Mesenteric fat pad (tissue), 1 donor: ENCODE data around the gene SACS. TPM values are rescaled to one million over a fixed set of nuclear protein-coding genes. Genes with fewer than 3 reads are reported as not detected.

Experiments
- DNase-seq: peaks from one replicate; pipeline ENCODE4 v3.0.0-alpha.2; 2020; ENCODE audit warnings: low spot score
- total RNA-seq: library from RNA; stranded (reverse); fragmentation: NEBNext Ultra II Directional; extraction: Animal tissue kit (Norgen Biotek cat#: 25700); gene quantifications from one replicate; pipeline ENCODE4 v1.2.1, GENCODE V29; 2021
- donor health status: DM: yes; HTN: yes; CAD: no.

Gene SACS
- total RNA-seq, 1 donor from 2014 or later = 10.8 TPM

GRCh38 chr13:23292586-23292985 is 140.9 kb downstream of the SACS start:
- DNase-seq = no peak

GRCh38 chr13:23289917-23290357 is 143.6 kb downstream of the SACS start:
- DNase-seq = no peak

DNA sequence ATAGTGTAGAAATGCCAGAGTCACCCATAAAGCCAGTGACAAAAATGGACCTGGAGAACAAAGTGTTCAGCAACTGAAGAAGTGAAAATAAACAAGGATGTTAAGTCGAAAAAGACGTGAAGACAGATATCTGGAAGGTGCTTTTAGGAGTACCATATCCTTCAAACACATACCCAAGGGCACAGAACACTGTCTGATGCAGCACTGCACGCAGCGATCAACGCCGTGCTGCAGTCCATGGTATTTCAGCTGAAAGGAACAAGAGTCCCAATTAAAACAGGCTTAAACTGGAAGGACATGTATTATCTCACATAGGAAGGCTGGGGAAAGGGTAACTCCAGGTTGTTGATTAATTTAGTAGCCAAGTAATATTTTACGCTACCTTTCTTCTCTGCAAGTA is 144.5 kb downstream of the SACS start:
- DNase-seq = no peak

GRCh38 chr13:23288564-23288963 is 144.9 kb downstream of the SACS start:
- no peak for DNase-seq

- no peak for DNase-seq
These were observed 154.2 kb downstream of the SACS start for GRCh38 chr13:23279321-23279720.

Other genes starting within 250 kb of the SACS start
- gene TNFRSF19, start 136.7 kb upstream of the SACS start, total RNA-seq = 1.5 TPM